Gastroesophageal sphincter (tissue), 3 donors: Measurements from ENCODE around the gene OXER1.

Source experiments
- CTCF ChIP-seq, 4 experiments: fragments of 200-600 bp in 2 of 4; fragments of 450-650 bp in 2 of 4; sonication (generic) in 1 of 4; IDR thresholded peaks; one replicate each; pipeline ENCODE4 v1.5.1; 2017 to 2019; ENCODE audit warnings: antibody characterized with exemption in 4 of 4, mild to moderate bottlenecking in 2 of 4, moderate library complexity in 2 of 4
- EP300 ChIP-seq: sonication (generic); formaldehyde crosslinking; IDR thresholded peaks from one replicate; pipeline ENCODE4 v1.6.1; 2017; ENCODE audit warnings: antibody characterized with exemption, mild to moderate bottlenecking
- POLR2A ChIP-seq, 2 donors: fragments of 450-650 bp; IDR thresholded peaks; one replicate each; pipeline ENCODE4 v1.6.1; 2017; ENCODE audit warnings: antibody characterized with exemption in 2 of 2, mild to moderate bottlenecking in 2 of 2, moderate library complexity in 1 of 2

DNA sequence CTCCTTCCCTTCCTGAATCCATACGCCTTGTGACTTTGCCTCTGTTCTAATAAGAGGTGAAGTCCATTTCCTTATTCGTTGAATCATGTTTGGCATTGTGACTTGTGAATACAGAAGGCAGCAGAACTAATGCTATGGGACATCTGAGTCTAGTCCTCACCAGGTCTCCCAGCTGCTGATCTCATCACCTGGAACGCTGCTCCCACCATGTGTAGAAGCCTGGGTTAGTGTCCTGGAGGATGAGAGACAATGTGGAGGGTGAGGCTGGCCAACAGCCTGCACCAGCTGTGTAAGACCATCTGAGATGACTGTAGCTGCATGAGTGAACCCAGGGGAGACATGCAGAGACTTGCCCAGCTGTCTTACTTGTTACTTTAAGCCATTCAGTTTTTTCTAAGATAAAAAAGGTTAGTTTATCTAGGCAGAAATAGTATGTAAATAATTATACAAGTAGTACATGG, 31.9 kb upstream of the OXER1 start:
- no peak for TF ChIP-seq CTCF (IDR thresholded peaks at IDR 0.05)
- TF ChIP-seq EP300: no peak
- TF ChIP-seq POLR2A (IDR thresholded peaks at IDR 0.05): no peak
